ENCODE measurements around the gene PMEPA1.
A peak's percentile ranks its signal among the peaks of the same experiment; 100 is the strongest.

Gene PMEPA1

GRCh38 chr20:57709823-57710799 lies at the start of gene PMEPA1:
Gene PMEPA1 (minus strand): TSS chr20:57710015. CDS start chr20:57709582, 433 bp downstream.
- FAIRE-seq, result peak; percentile 97
- peak; percentile 99 for DNase-seq (ENCODE audit: low spot score)

GRCh38 chr20:57757767-57758166 lies 48.0 kb upstream of the PMEPA1 start:
- no peak for FAIRE-seq

GRCh38 chr20:57756921-57757320 lies 47.1 kb upstream of the PMEPA1 start:
- no peak for FAIRE-seq
- DNase-seq (ENCODE audit: low spot score), result no peak

More at GRCh38 chr20:57757767-57758166, 48.0 kb upstream of the PMEPA1 start:
- DNase-seq (ENCODE audit: low spot score), result no peak

- FAIRE-seq (no peak), DNase-seq (ENCODE audit: low spot score) (no peak)
Observed at GRCh38 chr20:57756213-57756612, 46.4 kb upstream of the PMEPA1 start.

- DNase-seq (ENCODE audit: low spot score) (no peak), FAIRE-seq (no peak)
Observed at GRCh38 chr20:57755609-57756008, 45.8 kb upstream of the PMEPA1 start.

GRCh38 chr20:57754190-57754589 lies 44.4 kb upstream of the PMEPA1 start:
- FAIRE-seq (peak; percentile 83), DNase-seq (ENCODE audit: low spot score) (no peak)

GRCh38 chr20:57753332-57754164 lies 43.7 kb upstream of the PMEPA1 start:
- DNase-seq (ENCODE audit: low spot score) (no peak), FAIRE-seq (no peak)

GRCh38 chr20:57751411-57751810 lies 41.6 kb upstream of the PMEPA1 start:
- DNase-seq (ENCODE audit: low spot score) (no peak), FAIRE-seq (no peak)

GRCh38 chr20:57749869-57750268 lies 40.1 kb upstream of the PMEPA1 start:
- no peak for DNase-seq (ENCODE audit: low spot score)
- peak; percentile 35 for FAIRE-seq

- DNase-seq (ENCODE audit: low spot score) (no peak), FAIRE-seq (no peak)
Observed at GRCh38 chr20:57749131-57749690, 39.4 kb upstream of the PMEPA1 start.

- FAIRE-seq (peak; percentile 98), DNase-seq (ENCODE audit: low spot score) (peak; percentile 99)
Observed at GRCh38 chr20:57748601-57749130, 38.9 kb upstream of the PMEPA1 start.

- DNase-seq (ENCODE audit: low spot score) (no peak), FAIRE-seq (no peak)
Observed at GRCh38 chr20:57747861-57748481, 38.2 kb upstream of the PMEPA1 start.

- DNase-seq (ENCODE audit: low spot score) (no peak), FAIRE-seq (no peak)
Observed at GRCh38 chr20:57746832-57747404, 37.1 kb upstream of the PMEPA1 start.

- DNase-seq (ENCODE audit: low spot score) (no peak), FAIRE-seq (peak; percentile 86)
Observed at GRCh38 chr20:57746201-57746600, 36.4 kb upstream of the PMEPA1 start.

GRCh38 chr20:57744206-57744605 lies 34.4 kb upstream of the PMEPA1 start:
- no peak for FAIRE-seq

GRCh38 chr20:57743450-57744095 lies 33.8 kb upstream of the PMEPA1 start:
- FAIRE-seq, result no peak

More at GRCh38 chr20:57744206-57744605, 34.4 kb upstream of the PMEPA1 start:
- no peak for DNase-seq (ENCODE audit: low spot score)

GRCh38 chr20:57742507-57743181 lies 32.8 kb upstream of the PMEPA1 start:
- no peak for FAIRE-seq
- DNase-seq (ENCODE audit: low spot score), result no peak

More at GRCh38 chr20:57743450-57744095, 33.8 kb upstream of the PMEPA1 start:
- DNase-seq (ENCODE audit: low spot score), result no peak

- FAIRE-seq (no peak), DNase-seq (ENCODE audit: low spot score) (no peak)
Observed at GRCh38 chr20:57738484-57738883, 28.7 kb upstream of the PMEPA1 start.

GRCh38 chr20:57738053-57738452 lies 28.2 kb upstream of the PMEPA1 start:
- DNase-seq (ENCODE audit: low spot score) (no peak), FAIRE-seq (no peak)

Measured in urothelium cell line (cell line).